H1 (cell line): ENCODE data around the gene PSMD5. TPM values are rescaled to one million over a fixed set of nuclear protein-coding genes. Genes with fewer than 3 reads are reported as not detected.
A peak's percentile ranks its signal among the peaks of the same experiment; 100 is the strongest.

ENCODE experiments used
- CTCF ChIA-PET: fragments of 300-600 bp; sonication (Branson Sonifier 250); formaldehyde crosslinking; loops from one replicate; lab custom pipeline; 2021; ENCODE audit not compliant: partially characterized antibody; lab: Charles Lee
- POLR2A ChIA-PET: fragments of 300-600 bp; sonication (Branson Sonifier 250); formaldehyde crosslinking; loops from one replicate; lab custom pipeline; 2021; ENCODE audit warnings: inconsistent platforms; ENCODE audit not compliant: partially characterized antibody; lab: Charles Lee
- DNase-seq, 2 experiments: peaks; one replicate each; pipeline versions ENCODE4 v3.0.0 to v3.0.0-alpha.2; 2010 to 2022; ENCODE audit warnings: low spot score in 2 of 2, low read depth in 1 of 2, mixed read lengths in 1 of 2
- FAIRE-seq: peaks from 2 replicates; lab custom pipeline; 2011; peaks lifted over from hg19 to GRCh38; lab: Jason Lieb, UNC
- H2AFZ ChIP-seq: 2 replicates; pipeline ENCODE4 v1.8.1; 2012; ENCODE audit warnings: low read length, inconsistent platforms
- H2AK5ac ChIP-seq: 2 replicates; pipeline ENCODE4 v1.6.1; 2013; ENCODE audit warnings: low read depth, low read length
- H2BK120ac ChIP-seq: replicated peaks from 2 replicates; pipeline ENCODE3; 2013; ENCODE audit warnings: low read depth, low read length, inconsistent platforms
- H2BK12ac ChIP-seq: 2 replicates; pipeline ENCODE4 v1.6.1; 2013; ENCODE audit warnings: low read depth, low read length
- H2BK15ac ChIP-seq: 2 replicates; pipeline ENCODE4 v1.6.1; 2013; ENCODE audit warnings: low read length
- H2BK20ac ChIP-seq: 2 replicates; pipeline ENCODE4 v1.6.1; 2013; ENCODE audit warnings: low read length
- H2BK5ac ChIP-seq: 2 replicates; pipeline ENCODE4 v1.6.1; 2013; ENCODE audit warnings: low read depth, low read length
- H3K14ac ChIP-seq: 2 replicates; pipeline ENCODE4 v1.6.1; 2013; ENCODE audit warnings: inconsistent platforms; ENCODE audit not compliant: insufficient read length
- H3K18ac ChIP-seq: 2 replicates; pipeline ENCODE4 v1.6.1; 2013; ENCODE audit warnings: low read length; ENCODE audit errors: extremely low read depth
- H3K23ac ChIP-seq: 2 replicates; pipeline ENCODE4 v1.6.1; 2013; ENCODE audit warnings: inconsistent platforms; ENCODE audit not compliant: insufficient read length
- H3K23me2 ChIP-seq: 2 replicates; pipeline ENCODE4 v1.6.1; 2013; ENCODE audit warnings: low read depth, low read length
- H3K27ac ChIP-seq: 2 replicates; pipeline ENCODE4 v1.6.1; 2011; ENCODE audit warnings: low read depth, low read length, inconsistent platforms
- H3K27me3 ChIP-seq, 4 experiments: replicated peaks in 1 of 4; 1 replicate in 1 of 4; 2 replicates in 3 of 4; pipeline versions ENCODE4 v1.6.1 to v1.8.1; 2011 to 2013; ENCODE audit warnings: low read length in 3 of 4, mild to moderate bottlenecking in 3 of 4, inconsistent platforms in 2 of 4, mixed read lengths in 2 of 4, moderate library complexity in 1 of 4; ENCODE audit not compliant: control insufficient read depth in 3 of 4, insufficient read depth in 3 of 4; ENCODE audit errors: extremely low read depth in 1 of 4
- H3K36me3 ChIP-seq, 4 experiments: 2 replicates each; pipeline versions ENCODE4 v1.6.1 to v1.8.1; 2011 to 2013; ENCODE audit warnings: mild to moderate bottlenecking in 4 of 4, low read length in 3 of 4, moderate library complexity in 2 of 4, control low read depth in 1 of 4, inconsistent platforms in 1 of 4; ENCODE audit not compliant: insufficient read depth in 4 of 4, control insufficient read depth in 2 of 4
- H3K4ac ChIP-seq: replicated peaks from 2 replicates; pipeline ENCODE3; 2013; ENCODE audit warnings: low read length, low read depth, mixed read lengths, inconsistent platforms; ENCODE audit not compliant: insufficient read length
- H3K4me1 ChIP-seq, 4 experiments: replicated peaks in 1 of 4; 1 replicate in 1 of 4; 2 replicates in 3 of 4; pipeline versions ENCODE4 v1.6.1 to v1.8.1; 2011 to 2013; ENCODE audit warnings: low read length in 3 of 4, inconsistent platforms in 2 of 4, mixed read lengths in 1 of 4; ENCODE audit not compliant: insufficient read depth in 4 of 4, control insufficient read depth in 3 of 4
- H3K4me2 ChIP-seq, 2 experiments: 2 replicates each; pipeline versions ENCODE4 v1.6.1 to v1.8.1; 2011 to 2013; ENCODE audit warnings: low read depth in 2 of 2, low read length in 2 of 2, control low read depth in 1 of 2, inconsistent platforms in 1 of 2, mild to moderate bottlenecking in 1 of 2; ENCODE audit not compliant: insufficient read depth in 1 of 2
- H3K4me3 ChIP-seq, 4 experiments: fragments of 200-600, 300-600 bp in 1 of 4; sonication (generic), shearing (Covaris generic), sonication (Bioruptor Twin) in 1 of 4; 2 replicates each; pipeline versions ENCODE4 v1.5.1 to v1.8.1; 2011 to 2016; ENCODE audit warnings: low read length in 4 of 4, low read depth in 3 of 4, control low read depth in 2 of 4, inconsistent platforms in 2 of 4, mild to moderate bottlenecking in 2 of 4, mixed read lengths in 1 of 4, moderate library complexity in 1 of 4; ENCODE audit not compliant: insufficient read depth in 2 of 4; ENCODE audit errors: extremely low read depth in 1 of 4
- H3K56ac ChIP-seq: replicated peaks from 2 replicates; pipeline ENCODE3; 2013; ENCODE audit warnings: low read depth, mild to moderate bottlenecking, mixed read lengths, low read length, inconsistent platforms; ENCODE audit not compliant: insufficient read length
- H3K79me1 ChIP-seq: 2 replicates; pipeline ENCODE4 v1.6.1; 2013; ENCODE audit warnings: low read depth, low read length, control low read depth
- H3K79me2 ChIP-seq, 2 experiments: 2 replicates each; pipeline versions ENCODE4 v1.6.1 to v1.8.1; 2012 to 2013; ENCODE audit warnings: low read length in 2 of 2, mild to moderate bottlenecking in 2 of 2, inconsistent platforms in 1 of 2; ENCODE audit not compliant: insufficient read depth in 2 of 2, control insufficient read depth in 1 of 2
- H3K9ac ChIP-seq, 4 experiments: replicated peaks in 1 of 4; 1 replicate in 1 of 4; 2 replicates in 3 of 4; pipeline versions ENCODE4 v1.6.1 to v1.8.1; 2011 to 2013; ENCODE audit warnings: low read depth in 3 of 4, low read length in 3 of 4, control low read depth in 2 of 4, mild to moderate bottlenecking in 2 of 4, moderate library complexity in 2 of 4, inconsistent platforms in 1 of 4; ENCODE audit errors: extremely low read depth in 1 of 4
- H3K9me3 ChIP-seq, 2 experiments: 2 replicates each; pipeline versions ENCODE4 v1.6.1 to v1.8.1; 2012 to 2013; ENCODE audit warnings: mild to moderate bottlenecking in 2 of 2, moderate library complexity in 2 of 2, control low read depth in 1 of 2, inconsistent platforms in 1 of 2, low read depth in 1 of 2, low read length in 1 of 2, mixed read lengths in 1 of 2; ENCODE audit not compliant: insufficient read depth in 2 of 2
- H4K20me1 ChIP-seq, 2 experiments: replicated peaks in 1 of 2; 2 replicates each; pipeline versions ENCODE3 to v1.8.1; 2011 to 2013; ENCODE audit warnings: inconsistent platforms in 2 of 2, low read length in 2 of 2, mild to moderate bottlenecking in 1 of 2; ENCODE audit not compliant: insufficient read depth in 2 of 2, control insufficient read depth in 1 of 2
- H4K5ac ChIP-seq: 2 replicates; pipeline ENCODE4 v1.6.1; 2013; ENCODE audit warnings: low read length, low read depth, mixed read lengths, inconsistent platforms; ENCODE audit not compliant: insufficient read length
- H4K8ac ChIP-seq: 2 replicates; pipeline ENCODE4 v1.8.0; 2013; ENCODE audit warnings: mild to moderate bottlenecking, moderate library complexity, low read length, inconsistent platforms; ENCODE audit not compliant: insufficient read depth; ENCODE audit errors: extremely low read depth
- H4K91ac ChIP-seq: replicated peaks from 2 replicates; pipeline ENCODE3; 2013; ENCODE audit warnings: low read length, mixed read lengths, inconsistent platforms; ENCODE audit not compliant: insufficient read length
- CTCF ChIP-seq, 3 experiments: IDR thresholded peaks; 1 replicate in 2 of 3; 2 replicates in 1 of 3; pipeline versions ENCODE4 v1.5.1 to v1.6.1; 2011; ENCODE audit warnings: low read length in 3 of 3, mild to moderate bottlenecking in 3 of 3, inconsistent platforms in 2 of 3, low read depth in 1 of 3, moderate library complexity in 1 of 3; ENCODE audit not compliant: insufficient read depth in 1 of 3; ENCODE audit errors: control extremely low read depth in 1 of 3
- NRF1 ChIP-seq: IDR thresholded peaks from 2 replicates; pipeline ENCODE4 v1.6.1; 2011; ENCODE audit warnings: mild to moderate bottlenecking, low read depth, low read length, improper control_type of control experiment
- RAD21 ChIP-seq, 2 experiments: IDR thresholded peaks in 1 of 2; conservative IDR thresholded peaks in 1 of 2; 2 replicates each; pipeline ENCODE4 v1.6.1; 2011; ENCODE audit warnings: low read depth in 2 of 2, low read length in 2 of 2, improper control_type of control experiment in 1 of 2, inconsistent platforms in 1 of 2, mild to moderate bottlenecking in 1 of 2, moderate library complexity in 1 of 2
- WGBS, 2 experiments: shearing (Covaris generic) in 1 of 2; methylation state at CpG; one replicate each; pipeline versions ENCODE4 v1.1.6 to v1.1.7; 2013 to 2015; ENCODE audit warnings: low lambda C conversion rate in 2 of 2, mixed read lengths in 2 of 2, inconsistent platforms in 1 of 2, low coverage in 1 of 2, missing lambda C conversion rate in 1 of 2; ENCODE audit not compliant: insufficient replicate concordance in 2 of 2, insufficient coverage in 1 of 2, insufficient read length in 1 of 2; ENCODE audit errors: extremely low coverage in 1 of 2, missing lambda C conversion rate in 1 of 2; 5-methylcytosine and 5-hydroxymethylcytosine counted together
- polyA plus RNA-seq, 7 experiments: library from polyadenylated mRNA; depleted of rRNA in 3 of 7; stranded (reverse) in 5 of 7; unstranded in 2 of 7; fragments of >200 nt in 5 of 7; fragments of 200-250 nt in 2 of 7; gene quantifications; 1 replicate in 5 of 7; 2 replicates in 1 of 7; 4 replicates in 1 of 7; pipeline versions ENCODE4 v1.2.1 to v1.2.3, GENCODE V29; 2011 to 2013; ENCODE audit warnings: missing spikeins in 2 of 7, mixed read lengths in 2 of 7
- total RNA-seq: library from RNA; stranded (reverse); fragmentation: NEBNext Ultra II Directional; extraction: Animal tissue kit (Norgen Biotek cat#: 25700); gene quantifications from 2 replicates; pipeline ENCODE4 v1.2.1, GENCODE V29; 2021

The PSMD5 gene
- total and polyA plus RNA-seq, 2 of the 8 experiments (the other 6 are each of a cell fraction or from before 2014, with no cell fraction given), result 19.2 to 30.5 TPM

GRCh38 chr9:120862452-120862851 is 19.7 kb upstream of the PSMD5 start:
- Histone ChIP-seq H3K23me2 (no peaks in the 10 kb centered on the region), H3K4me2 (no peak overlapping the region), H4K8ac (no peak overlapping the region), H2AK5ac (no peak overlapping the region), H3K79me2 (no peaks in the 10 kb centered on the region), H3K56ac (no peak overlapping the region), H2BK20ac (no peak overlapping the region), H3K18ac (no peak overlapping the region), H2AFZ (no peak overlapping the region), H3K36me3 (peaks cover 0 to 20% (median 5%) of the 10 kb centered on the region in 4 experiments; a peak in 5 of 8 replicates), H3K4me1 (no peaks in the 10 kb centered on the region; a peak in 2 of 7 replicates), H2BK120ac (no peak overlapping the region), H4K91ac (no peak overlapping the region), H3K79me1 (no peaks in the 10 kb centered on the region), H2BK5ac (no peak overlapping the region)
- FAIRE-seq, result no peak
- 92% methylated on average over 11 of the region's 12 CpGs; no CpG with 5 or more reads in 1 of the 2 experiments for WGBS, 2 experiments
- CTCF ChIA-PET, result interaction anchor here (0.6 to 10.5 kb wide), 13 partner anchors 9 to 76 kb away, joined by 3 to 108 read pairs (median 4); partner anchors contain the start of gene FBXW2
- DNase-seq, result no peak
- TF ChIP-seq RAD21 (IDR thresholded peaks at IDR 0.05 in 1 of 2, conservative IDR thresholded peaks at IDR 0.05 in 1 of 2; ENCODE audit: low read depth in 2 of 2, low read length in 2 of 2) (peak in 1 of 2 experiments; percentile 41; a peak in 2 of 4 replicates), CTCF (IDR thresholded peaks at IDR 0.05; ENCODE audit: control extremely low read depth in 1 of 3, insufficient read depth in 1 of 3, low read depth in 1 of 3, low read length in 3 of 3) (peak; percentile 24 to 31 (median 26); a peak in 3 of 4 replicates), NRF1 (no peak)
- TF ChIP-seq, all 59 proteins: peak for 2
- Histone ChIP-seq H2BK15ac (no peak overlapping the region), H4K5ac (no peak overlapping the region), H3K4ac (no peak overlapping the region), H3K27me3 (no peaks in the 10 kb centered on the region), H3K9me3 (no peaks in the 10 kb centered on the region), H4K20me1 (no peaks in the 10 kb centered on the region), H3K9ac (peak overlapping the region in 2 of 4 experiments; percentile 13 to 16; a peak in 2 of 7 replicates), H3K14ac (no peak overlapping the region), H3K4me3 (no peak overlapping the region), H3K27ac (0 out of 2 replicates have a peak overlapping the region, but pooled peaks have one; percentile 20), H2BK12ac (no peak overlapping the region), H3K23ac (no peak overlapping the region)
- POLR2A ChIA-PET, result interaction anchor here (0.7 to 2.5 kb wide), 5 partner anchors 10 to 84 kb away, joined by 3 to 12 read pairs (median 5); no protein-coding TSS in a partner anchor
